ENCODE measurements around the gene SPATC1L. TPM values are rescaled to one million over a fixed set of nuclear protein-coding genes. Genes with fewer than 3 reads are reported as not detected.

The SPATC1L gene
- total and polyA plus RNA-seq, 2 of the 8 experiments (the other 6 are each of a cell fraction or from before 2014, with no cell fraction given), result 24.9 to 50.0 TPM

GRCh38 chr21:46156678-46157077, 27.6 kb downstream of the SPATC1L start:
- H3K56ac ChIP-seq (replicated peaks; ENCODE audit: insufficient read length, low read depth, low read length), result no peak overlapping the region
- FAIRE-seq, result no peak
- no peak overlapping the region for H3K27ac ChIP-seq (ENCODE audit: low read depth, low read length)
- H3K79me2 ChIP-seq (ENCODE audit: control insufficient read depth in 1 of 2, insufficient read depth in 2 of 2, low read length in 2 of 2), result no peaks in the 10 kb centered on the region
- H2BK15ac ChIP-seq (ENCODE audit: low read length), result no peak overlapping the region
- no peak overlapping the region for H4K91ac ChIP-seq (replicated peaks; ENCODE audit: insufficient read length, low read length)
- H3K9me3 ChIP-seq (ENCODE audit: insufficient read depth in 2 of 2, low read depth in 1 of 2, low read length in 1 of 2), result peaks cover 4 to 19% of the 10 kb centered on the region in 2 experiments; a peak in 2 of 4 replicates
- peak in 1 of 2 experiments; percentile 38 for DNase-seq (ENCODE audit: low read depth in 1 of 2, low spot score in 2 of 2)
- no peak overlapping the region for H3K23ac ChIP-seq (ENCODE audit: insufficient read length)
- H3K18ac ChIP-seq (ENCODE audit: extremely low read depth, low read length), result no peak overlapping the region
- H2BK12ac ChIP-seq (ENCODE audit: low read depth, low read length), result no peak overlapping the region
- no peak overlapping the region for H2BK120ac ChIP-seq (replicated peaks; ENCODE audit: low read depth, low read length)
- H3K36me3 ChIP-seq (ENCODE audit: control insufficient read depth in 2 of 4, insufficient read depth in 4 of 4, low read length in 3 of 4), result peaks cover 0 to 12% (median 6%) of the 10 kb centered on the region in 4 experiments; a peak in 5 of 8 replicates
- no peak overlapping the region for H4K5ac ChIP-seq (ENCODE audit: insufficient read length, low read depth, low read length)
- no peaks in the 10 kb centered on the region for H3K27me3 ChIP-seq (replicated peaks in 1 of 4; ENCODE audit: control insufficient read depth in 3 of 4, extremely low read depth in 1 of 4, insufficient read depth in 3 of 4, low read length in 3 of 4)
- H2BK5ac ChIP-seq (ENCODE audit: low read depth, low read length), result no peak overlapping the region; the same call in 1 of the 2 replicates
- ChIA-PET CTCF (ENCODE audit: partially characterized antibody) (interaction anchor here (1.5 kb wide), 1 partner anchor 14 kb away, joined by 5 read pairs; no protein-coding TSS in a partner anchor), POLR2A (ENCODE audit: partially characterized antibody) (no interaction called here)
- H3K4me1 ChIP-seq (replicated peaks in 1 of 4; ENCODE audit: control insufficient read depth in 3 of 4, insufficient read depth in 4 of 4, low read length in 3 of 4), result peaks cover 0 to 17% (median 12%) of the 10 kb centered on the region in 4 experiments; a peak in 5 of 7 replicates
- H3K23me2 ChIP-seq (ENCODE audit: low read depth, low read length), result no peaks in the 10 kb centered on the region
- H3K14ac ChIP-seq (ENCODE audit: insufficient read length), result no peak overlapping the region
- no peak overlapping the region for H3K4ac ChIP-seq (replicated peaks; ENCODE audit: insufficient read length, low read depth, low read length)
- H3K4me2 ChIP-seq (ENCODE audit: insufficient read depth in 1 of 2, low read depth in 2 of 2, low read length in 2 of 2), result no peak overlapping the region
- no peak overlapping the region for H3K4me3 ChIP-seq (ENCODE audit: extremely low read depth in 1 of 4, insufficient read depth in 2 of 4, low read depth in 3 of 4, low read length in 4 of 4)
- no peak overlapping the region for H4K8ac ChIP-seq (ENCODE audit: extremely low read depth, insufficient read depth, low read length)
- H4K20me1 ChIP-seq (replicated peaks in 1 of 2; ENCODE audit: control insufficient read depth in 1 of 2, insufficient read depth in 2 of 2, low read length in 2 of 2), result peaks cover 0 to 4% of the 10 kb centered on the region in 2 experiments
- H2AK5ac ChIP-seq (ENCODE audit: low read depth, low read length), result no peak overlapping the region
- no peak overlapping the region for H3K9ac ChIP-seq (replicated peaks in 1 of 4; ENCODE audit: extremely low read depth in 1 of 4, low read depth in 3 of 4, low read length in 3 of 4)
- WGBS, 2 experiments (ENCODE audit: extremely low coverage in 1 of 2, insufficient coverage in 1 of 2, insufficient read length in 1 of 2, insufficient replicate concordance in 2 of 2, low coverage in 1 of 2, low lambda C conversion rate in 2 of 2, missing lambda C conversion rate in 1 of 2), result 88% methylated on average over 10 of the region's 10 CpGs; no CpG with 5 or more reads in 1 of the 2 experiments
- H3K79me1 ChIP-seq (ENCODE audit: low read depth, low read length), result no peaks in the 10 kb centered on the region; the same call in 1 of the 2 replicates
- no peak for TF ChIP-seq TBP (IDR thresholded peaks at IDR 0.05; ENCODE audit: low read depth, low read length)
- no peak for TF ChIP-seq YY1 (IDR thresholded peaks at IDR 0.05; ENCODE audit: low read depth, low read length)
- no peak for TF ChIP-seq RXRA (IDR thresholded peaks at IDR 0.05; ENCODE audit: insufficient read depth, low read depth, low read length)
- no peak for TF ChIP-seq SRF (IDR thresholded peaks at IDR 0.05; ENCODE audit: low read depth, low read length)
- TF ChIP-seq CEBPB (IDR thresholded peaks at IDR 0.05; ENCODE audit: low read depth, low read length), result no peak
- TF ChIP-seq CREB1 (IDR thresholded peaks at IDR 0.05), result no peak
- TF ChIP-seq ATF3 (IDR thresholded peaks at IDR 0.05; ENCODE audit: insufficient read depth, low read depth, low read length), result no peak
- TF ChIP-seq JUND (IDR thresholded peaks at IDR 0.05; ENCODE audit: low read length), result no peak
- TF ChIP-seq GTF2F1 (IDR thresholded peaks at IDR 0.05; ENCODE audit: borderline replicate concordance, low read depth, low read length), result no peak
- TF ChIP-seq KDM1A (IDR thresholded peaks at IDR 0.05; ENCODE audit: borderline replicate concordance, low read length), result no peak
- TF ChIP-seq CTBP2 (IDR thresholded peaks at IDR 0.05; ENCODE audit: borderline replicate concordance, insufficient read depth, insufficient read length, low read length), result no peak
- no peak for TF ChIP-seq SP4 (IDR thresholded peaks at IDR 0.05; ENCODE audit: low read length)
- TF ChIP-seq USF2 (IDR thresholded peaks at IDR 0.05; ENCODE audit: low read length), result no peak
- no peak overlapping the region for H2AFZ ChIP-seq (ENCODE audit: low read length)
- no peak overlapping the region for H2BK20ac ChIP-seq (ENCODE audit: low read length)
